Astrocyte (in vitro differentiated cells and primary cell): ENCODE results near the gene HPRT1. TPM values are rescaled to one million over a fixed set of nuclear protein-coding genes. Genes with fewer than 3 reads are reported as not detected.

Source experiments
- DNase-seq: peaks from one replicate; pipeline ENCODE4 v3.0.0-alpha.2; 2010; ENCODE audit warnings: low read depth
- FAIRE-seq: peaks from 2 replicates; lab custom pipeline; 2011; peaks lifted over from hg19 to GRCh38; lab: Jason Lieb, UNC
- H2AFZ ChIP-seq: 2 replicates; pipeline ENCODE4 v1.6.0; 2012; ENCODE audit warnings: low read depth, low read length, inconsistent platforms
- H3K27ac ChIP-seq: 2 replicates; pipeline ENCODE4 v1.5.1; 2011; ENCODE audit warnings: low read depth, low read length, inconsistent platforms
- H3K27me3 ChIP-seq: 2 replicates; pipeline ENCODE4 v1.6.0; 2011; ENCODE audit warnings: low read length, inconsistent platforms; ENCODE audit not compliant: insufficient read depth
- H3K36me3 ChIP-seq: 2 replicates; pipeline ENCODE4 v1.5.1; 2011; ENCODE audit warnings: low read length, inconsistent platforms; ENCODE audit not compliant: insufficient read depth
- H3K4me1 ChIP-seq: 2 replicates; pipeline ENCODE4 v1.5.1; 2011; ENCODE audit warnings: low read length, inconsistent platforms; ENCODE audit not compliant: insufficient read depth
- H3K4me2 ChIP-seq: 2 replicates; pipeline ENCODE4 v1.6.0; 2012; ENCODE audit warnings: low read length, inconsistent platforms
- H3K4me3 ChIP-seq: 2 replicates; pipeline ENCODE4 v1.5.1; 2011; ENCODE audit warnings: low read depth, mild to moderate bottlenecking, low read length, inconsistent platforms; ENCODE audit not compliant: insufficient read depth
- H3K79me2 ChIP-seq: 2 replicates; pipeline ENCODE4 v1.6.0; 2012; ENCODE audit warnings: mild to moderate bottlenecking, low read length, inconsistent platforms; ENCODE audit not compliant: insufficient read depth
- H3K9ac ChIP-seq: 2 replicates; pipeline ENCODE4 v1.6.0; 2012; ENCODE audit warnings: mild to moderate bottlenecking, low read length, inconsistent platforms
- H3K9me3 ChIP-seq: 2 replicates; pipeline ENCODE4 v1.5.1; 2012; ENCODE audit warnings: low read depth, mild to moderate bottlenecking, low read length, inconsistent platforms; ENCODE audit not compliant: insufficient read depth
- H4K20me1 ChIP-seq: 2 replicates; pipeline ENCODE4 v1.6.0; 2012; ENCODE audit warnings: low read length, inconsistent platforms; ENCODE audit not compliant: insufficient read depth
- H3K27ac Mint-ChIP-seq: one replicate; pipeline ENCODE4 v1.8.0; 2021; ENCODE audit warnings: mild to moderate bottlenecking, mixed read lengths; ENCODE audit not compliant: unreplicated experiment
- H3K27me3 Mint-ChIP-seq: one replicate; pipeline ENCODE4 v1.8.0; 2021; ENCODE audit warnings: low read depth, mixed read lengths; ENCODE audit not compliant: unreplicated experiment
- H3K36me3 Mint-ChIP-seq: one replicate; pipeline ENCODE4 v1.8.0; 2021; ENCODE audit warnings: low read depth, mixed read lengths; ENCODE audit not compliant: unreplicated experiment
- H3K4me1 Mint-ChIP-seq: one replicate; pipeline ENCODE4 v1.8.0; 2021; ENCODE audit warnings: low read depth, mixed read lengths; ENCODE audit not compliant: unreplicated experiment
- H3K4me3 Mint-ChIP-seq: one replicate; pipeline ENCODE4 v1.8.0; 2021; ENCODE audit warnings: mild to moderate bottlenecking, moderate library complexity, mixed read lengths; ENCODE audit not compliant: unreplicated experiment
- H3K9me3 Mint-ChIP-seq: one replicate; pipeline ENCODE4 v1.8.0; 2021; ENCODE audit warnings: mild to moderate bottlenecking, mixed read lengths; ENCODE audit not compliant: unreplicated experiment
- CTCF ChIP-seq: IDR thresholded peaks from 2 replicates; pipeline ENCODE4 v1.5.1; 2011; ENCODE audit warnings: low read depth, mild to moderate bottlenecking, inconsistent platforms, low read length, moderate library complexity; ENCODE audit not compliant: insufficient read depth
- EZH2 ChIP-seq: IDR thresholded peaks from 2 replicates; pipeline ENCODE4 v1.6.1; 2012; ENCODE audit warnings: mild to moderate bottlenecking, low read length, inconsistent platforms; ENCODE audit not compliant: insufficient read depth
- total RNA-seq: library from RNA; stranded (reverse); gene quantifications from 2 replicates; pipeline ENCODE4 v1.2.1, GENCODE V29; 2021

HPRT1 gene
- total RNA-seq, 1 donor from 2014 or later = 20.2 TPM

GRCh38 chrX:134443020-134443419 is 16.9 kb upstream of the HPRT1 start:
- no peaks in the 10 kb centered on the region for H3K27me3 ChIP-seq
- no peak for TF ChIP-seq CTCF
- no peak for TF ChIP-seq EZH2
- Mint-ChIP-seq H3K4me1 (no peaks in the 10 kb centered on the region), H3K27ac (no peak overlapping the region), H3K36me3 (no peaks in the 10 kb centered on the region), H3K4me3 (no peak overlapping the region), H3K9me3 (no peaks in the 10 kb centered on the region), H3K27me3 (no peaks in the 10 kb centered on the region)
- no peaks in the 10 kb centered on the region for H4K20me1 ChIP-seq
- no peaks in the 10 kb centered on the region for H3K36me3 ChIP-seq
- no peak overlapping the region for H3K4me2 ChIP-seq
- H2AFZ ChIP-seq = no peak overlapping the region
- no peaks in the 10 kb centered on the region for H3K79me2 ChIP-seq
- no peak overlapping the region for H3K9ac ChIP-seq
- H3K4me3 ChIP-seq = no peak overlapping the region
- no peak for DNase-seq
- no peaks in the 10 kb centered on the region for H3K9me3 ChIP-seq
- no peaks in the 10 kb centered on the region for H3K4me1 ChIP-seq
- no peak for FAIRE-seq
- H3K27ac ChIP-seq = no peak overlapping the region

GRCh38 chrX:134443461-134443860 is 16.5 kb upstream of the HPRT1 start:
- FAIRE-seq (no peak), DNase-seq (no peak)
- Histone ChIP-seq H4K20me1 (no peaks in the 10 kb centered on the region), H3K4me3 (no peak overlapping the region), H3K9me3 (no peaks in the 10 kb centered on the region), H2AFZ (no peak overlapping the region), H3K4me1 (no peaks in the 10 kb centered on the region), H3K36me3 (no peaks in the 10 kb centered on the region), H3K79me2 (no peaks in the 10 kb centered on the region), H3K27ac (no peak overlapping the region), H3K9ac (no peak overlapping the region), H3K4me2 (no peak overlapping the region), H3K27me3 (no peaks in the 10 kb centered on the region)
- H3K36me3 Mint-ChIP-seq = no peaks in the 10 kb centered on the region
- H3K27ac Mint-ChIP-seq = no peak overlapping the region
- no peak for TF ChIP-seq CTCF
- no peak for TF ChIP-seq EZH2
- H3K9me3 Mint-ChIP-seq = no peaks in the 10 kb centered on the region
- H3K4me1 Mint-ChIP-seq = no peaks in the 10 kb centered on the region
- no peak overlapping the region for H3K4me3 Mint-ChIP-seq
- no peaks in the 10 kb centered on the region for H3K27me3 Mint-ChIP-seq

GRCh38 chrX:134444681-134445080 is 15.3 kb upstream of the HPRT1 start:
- Mint-ChIP-seq H3K9me3 (no peaks in the 10 kb centered on the region), H3K4me1 (no peaks in the 10 kb centered on the region), H3K4me3 (no peak overlapping the region), H3K27ac (no peak overlapping the region), H3K36me3 (no peaks in the 10 kb centered on the region), H3K27me3 (no peaks in the 10 kb centered on the region)
- no peaks in the 10 kb centered on the region for H4K20me1 ChIP-seq
- H3K9me3 ChIP-seq = no peaks in the 10 kb centered on the region
- H3K4me3 ChIP-seq = no peak overlapping the region
- FAIRE-seq (peak; percentile 50), DNase-seq (no peak)
- H3K27ac ChIP-seq = no peak overlapping the region
- no peak overlapping the region for H3K4me2 ChIP-seq
- no peaks in the 10 kb centered on the region for H3K36me3 ChIP-seq
- H2AFZ ChIP-seq = no peak overlapping the region
- no peaks in the 10 kb centered on the region for H3K27me3 ChIP-seq
- no peaks in the 10 kb centered on the region for H3K4me1 ChIP-seq
- H3K79me2 ChIP-seq = no peaks in the 10 kb centered on the region
- TF ChIP-seq EZH2 (no peak), CTCF (no peak)
- H3K9ac ChIP-seq = no peak overlapping the region
